ENCODE data around the gene TLE1.
A peak's percentile ranks its signal among the peaks of the same experiment; 100 is the strongest.

The TLE1 gene

DNA sequence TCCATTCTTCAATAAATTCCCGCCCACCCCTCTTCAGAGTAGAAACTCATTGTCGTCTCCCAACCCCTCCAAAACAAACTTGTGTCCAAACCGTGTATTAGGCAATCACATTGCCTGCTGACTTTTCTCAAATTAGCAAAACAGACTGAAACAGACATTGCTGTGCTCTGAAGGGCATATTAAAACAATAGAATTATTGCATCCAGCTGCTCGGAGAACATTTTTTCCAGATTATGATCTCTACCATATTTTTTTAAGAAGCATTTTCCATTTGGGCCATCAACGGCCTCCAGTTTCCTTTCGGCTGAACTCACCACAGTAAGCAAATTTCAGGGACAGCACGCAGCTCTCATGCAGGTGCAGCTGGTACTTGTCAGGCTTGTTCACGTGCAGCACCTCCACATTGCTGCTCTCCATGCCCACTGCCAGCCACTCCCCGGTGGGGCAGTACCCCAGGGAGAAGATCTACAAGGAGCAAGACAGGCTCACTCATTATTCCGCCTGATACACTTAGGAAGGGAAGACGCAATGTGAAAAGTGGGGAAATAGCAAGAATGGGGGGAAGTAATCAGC lies 104.1 kb downstream of the TLE1 start:
- no peak for DNase-seq
- Histone ChIP-seq H3K4me3 (ENCODE audit: low read depth, low read length) (no peak overlapping the region), H3K36me3 (peaks cover 76% of the 10 kb centered on the region), H3K27me3 (ENCODE audit: insufficient read depth, low read depth, severe bottlenecking) (no peaks in the 10 kb centered on the region), H3K27ac (no peak overlapping the region), H3K9me3 (ENCODE audit: severe bottlenecking) (no peaks in the 10 kb centered on the region)
- TF ChIP-seq, protein P1, sequence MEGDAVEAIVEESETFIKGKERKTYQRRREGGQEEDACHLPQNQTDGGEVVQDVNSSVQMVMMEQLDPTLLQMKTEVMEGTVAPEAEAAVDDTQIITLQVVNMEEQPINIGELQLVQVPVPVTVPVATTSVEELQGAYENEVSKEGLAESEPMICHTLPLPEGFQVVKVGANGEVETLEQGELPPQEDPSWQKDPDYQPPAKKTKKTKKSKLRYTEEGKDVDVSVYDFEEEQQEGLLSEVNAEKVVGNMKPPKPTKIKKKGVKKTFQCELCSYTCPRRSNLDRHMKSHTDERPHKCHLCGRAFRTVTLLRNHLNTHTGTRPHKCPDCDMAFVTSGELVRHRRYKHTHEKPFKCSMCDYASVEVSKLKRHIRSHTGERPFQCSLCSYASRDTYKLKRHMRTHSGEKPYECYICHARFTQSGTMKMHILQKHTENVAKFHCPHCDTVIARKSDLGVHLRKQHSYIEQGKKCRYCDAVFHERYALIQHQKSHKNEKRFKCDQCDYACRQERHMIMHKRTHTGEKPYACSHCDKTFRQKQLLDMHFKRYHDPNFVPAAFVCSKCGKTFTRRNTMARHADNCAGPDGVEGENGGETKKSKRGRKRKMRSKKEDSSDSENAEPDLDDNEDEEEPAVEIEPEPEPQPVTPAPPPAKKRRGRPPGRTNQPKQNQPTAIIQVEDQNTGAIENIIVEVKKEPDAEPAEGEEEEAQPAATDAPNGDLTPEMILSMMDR (IDR thresholded peaks at IDR 0.05; ENCODE audit: low read depth, low read length): no peak

DNA sequence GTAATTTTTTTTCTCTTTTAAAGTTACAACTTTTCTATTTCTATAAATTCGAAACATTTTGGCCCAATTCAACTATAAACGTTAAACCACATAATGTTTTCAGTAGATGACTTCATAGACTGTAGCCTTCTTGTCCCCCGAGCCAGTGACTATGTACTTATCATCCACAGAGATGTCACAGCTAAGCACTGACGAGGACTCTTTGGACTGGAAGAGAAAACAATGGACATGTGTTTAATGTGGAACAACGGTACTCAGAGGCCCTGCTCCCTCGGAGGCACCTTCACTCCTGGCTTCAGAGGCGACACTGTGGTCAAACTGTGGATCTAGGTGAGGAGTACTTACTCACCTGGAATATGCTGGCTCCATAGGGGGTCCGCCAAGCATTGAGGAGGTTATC lies 105.2 kb downstream of the TLE1 start:
- Histone ChIP-seq H3K27ac (no peak overlapping the region), H3K27me3 (ENCODE audit: insufficient read depth, low read depth, severe bottlenecking) (no peaks in the 10 kb centered on the region), H3K9me3 (ENCODE audit: severe bottlenecking) (no peaks in the 10 kb centered on the region), H3K36me3 (peaks cover 64% of the 10 kb centered on the region), H3K4me3 (ENCODE audit: low read depth, low read length) (no peak overlapping the region)
- DNase-seq: no peak
- TF ChIP-seq, protein P1 (IDR thresholded peaks at IDR 0.05; ENCODE audit: low read depth, low read length): no peak

DNA sequence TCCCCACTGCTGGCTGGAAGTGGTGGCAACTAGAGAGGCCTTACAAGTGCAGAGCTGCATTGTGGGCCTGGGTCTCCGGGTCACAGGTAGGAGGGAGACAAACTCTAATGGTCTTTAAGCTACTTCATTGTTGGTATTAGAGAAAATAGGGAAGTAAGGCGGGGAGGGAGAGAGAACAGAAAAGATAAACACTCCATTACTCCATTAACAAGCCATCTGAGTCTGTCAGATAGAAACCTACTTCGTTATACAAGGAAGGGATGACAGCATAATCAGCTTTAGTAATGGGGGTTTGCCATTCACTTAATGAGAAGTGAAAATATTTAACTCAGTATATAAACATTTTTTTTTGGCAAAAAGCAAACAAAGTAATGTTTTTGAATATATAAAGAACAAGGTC lies 107.4 kb downstream of the TLE1 start:
- Histone ChIP-seq H3K4me3 (ENCODE audit: low read depth, low read length) (no peak overlapping the region), H3K27ac (peak overlapping the region; percentile 18), H3K36me3 (peaks cover 45% of the 10 kb centered on the region), H3K9me3 (ENCODE audit: severe bottlenecking) (no peaks in the 10 kb centered on the region), H3K27me3 (ENCODE audit: insufficient read depth, low read depth, severe bottlenecking) (no peaks in the 10 kb centered on the region)
- TF ChIP-seq, protein P1 (IDR thresholded peaks at IDR 0.05; ENCODE audit: low read depth, low read length): no peak
- no peak for DNase-seq

DNA sequence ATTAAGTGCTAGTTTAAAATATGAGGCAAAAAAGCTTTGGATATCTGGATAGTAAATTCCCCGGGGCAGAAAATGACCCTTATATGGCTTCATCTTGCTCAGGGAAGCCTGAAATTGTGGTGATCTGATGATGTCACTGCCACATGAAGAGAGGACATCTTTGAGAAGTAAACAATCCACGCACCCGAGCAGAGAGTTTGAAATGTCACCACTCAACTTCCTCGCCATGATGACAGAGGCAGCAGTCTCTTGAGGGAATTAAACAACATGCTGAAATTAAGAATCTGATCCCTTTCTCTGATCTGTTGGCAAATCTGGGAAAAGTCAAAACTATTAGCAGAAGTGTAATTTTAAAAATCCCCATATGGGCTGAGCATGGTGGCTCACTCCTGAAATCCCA lies 110.0 kb downstream of the TLE1 start:
- Histone ChIP-seq H3K36me3 (peaks cover 22% of the 10 kb centered on the region), H3K27me3 (ENCODE audit: insufficient read depth, low read depth, severe bottlenecking) (no peaks in the 10 kb centered on the region), H3K4me3 (ENCODE audit: low read depth, low read length) (no peak overlapping the region), H3K27ac (no peak overlapping the region), H3K9me3 (ENCODE audit: severe bottlenecking) (no peaks in the 10 kb centered on the region)
- TF ChIP-seq, protein P1 (IDR thresholded peaks at IDR 0.05; ENCODE audit: low read depth, low read length): no peak
- no peak for DNase-seq

DNA sequence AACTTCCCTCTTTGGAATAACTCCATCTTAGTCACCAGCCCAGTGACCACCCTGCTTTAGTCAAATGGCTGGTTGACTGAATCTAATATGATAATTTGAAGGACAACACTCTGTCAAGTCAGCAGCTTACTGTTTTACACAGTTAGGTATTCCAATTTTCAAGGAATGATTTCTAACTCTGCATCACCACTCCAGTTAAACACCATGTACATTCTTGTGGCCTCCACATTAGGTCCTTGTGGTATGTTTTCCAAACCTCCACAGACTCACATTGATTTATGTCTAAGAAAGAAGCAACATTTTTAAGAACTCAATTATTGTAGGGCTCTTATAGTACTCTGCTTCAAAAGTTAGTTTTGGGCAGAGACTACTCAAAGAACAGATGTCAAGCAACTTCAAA lies 110.7 kb downstream of the TLE1 start:
- H3K27me3 ChIP-seq (ENCODE audit: insufficient read depth, low read depth, severe bottlenecking): no peaks in the 10 kb centered on the region
- H3K4me3 ChIP-seq (ENCODE audit: low read depth, low read length): no peak overlapping the region
- no peaks in the 10 kb centered on the region for H3K9me3 ChIP-seq (ENCODE audit: severe bottlenecking)
- H3K36me3 ChIP-seq: peaks cover 14% of the 10 kb centered on the region
- no peak for DNase-seq
- TF ChIP-seq, protein P1 (IDR thresholded peaks at IDR 0.05; ENCODE audit: low read depth, low read length): no peak
- H3K27ac ChIP-seq: no peak overlapping the region

DNA sequence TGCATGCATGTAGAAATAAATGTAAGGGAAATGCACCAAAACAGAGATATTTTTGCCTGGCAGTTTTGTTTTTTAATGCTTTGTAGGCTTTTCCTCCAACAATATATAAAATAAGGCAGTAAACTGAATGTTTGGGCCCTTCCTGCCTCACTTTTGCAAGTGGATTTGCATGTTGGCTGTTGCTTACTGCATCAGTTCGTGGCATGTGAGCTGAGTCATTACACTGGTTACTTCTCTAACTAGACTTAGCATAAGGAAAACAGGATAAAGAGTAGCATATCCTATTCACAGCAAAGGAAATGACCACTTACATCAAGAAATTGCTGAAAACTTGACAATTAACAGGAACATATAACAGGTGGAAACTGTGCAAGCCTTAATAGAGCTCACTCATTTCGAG lies 113.4 kb downstream of the TLE1 start:
- no peak overlapping the region for H3K4me3 ChIP-seq (ENCODE audit: low read depth, low read length)

More for the DNA sequence above, 113.4 kb downstream of the TLE1 start:
- Histone ChIP-seq H3K9me3 (ENCODE audit: severe bottlenecking) (no peaks in the 10 kb centered on the region), H3K27me3 (ENCODE audit: insufficient read depth, low read depth, severe bottlenecking) (no peaks in the 10 kb centered on the region), H3K36me3 (peaks cover under 1% of the 10 kb centered on the region), H3K27ac (no peak overlapping the region)
- no peak for DNase-seq
- TF ChIP-seq, protein P1 (IDR thresholded peaks at IDR 0.05; ENCODE audit: low read depth, low read length): no peak

All from WERI-Rb-1 (cell line).